Astrocyte of the cerebellum (primary cell): ENCODE measurements around the gene RSAD1.

Source experiments
- DNase-seq: peaks from one replicate; pipeline ENCODE4 v3.0.0-alpha.2; 2011; ENCODE audit warnings: low read depth
- H3K4me3 ChIP-seq: 2 replicates; pipeline ENCODE4 v1.5.1; 2011; ENCODE audit warnings: mild to moderate bottlenecking, low read depth, low read length, moderate library complexity
- in situ Hi-C: cut with HindIII; loops from 2 replicates; pipeline ENCODE4 v1.10.0; 2017; ENCODE audit warnings: low sequenced_read_pairs
- TF ChIP-seq, protein P1 (sequence below): IDR thresholded peaks from 2 replicates; pipeline ENCODE4 v1.5.1; 2012; ENCODE audit warnings: low read length, low read depth, moderate library complexity, mild to moderate bottlenecking; ENCODE audit errors: missing control alignments

Gene RSAD1

DNA sequence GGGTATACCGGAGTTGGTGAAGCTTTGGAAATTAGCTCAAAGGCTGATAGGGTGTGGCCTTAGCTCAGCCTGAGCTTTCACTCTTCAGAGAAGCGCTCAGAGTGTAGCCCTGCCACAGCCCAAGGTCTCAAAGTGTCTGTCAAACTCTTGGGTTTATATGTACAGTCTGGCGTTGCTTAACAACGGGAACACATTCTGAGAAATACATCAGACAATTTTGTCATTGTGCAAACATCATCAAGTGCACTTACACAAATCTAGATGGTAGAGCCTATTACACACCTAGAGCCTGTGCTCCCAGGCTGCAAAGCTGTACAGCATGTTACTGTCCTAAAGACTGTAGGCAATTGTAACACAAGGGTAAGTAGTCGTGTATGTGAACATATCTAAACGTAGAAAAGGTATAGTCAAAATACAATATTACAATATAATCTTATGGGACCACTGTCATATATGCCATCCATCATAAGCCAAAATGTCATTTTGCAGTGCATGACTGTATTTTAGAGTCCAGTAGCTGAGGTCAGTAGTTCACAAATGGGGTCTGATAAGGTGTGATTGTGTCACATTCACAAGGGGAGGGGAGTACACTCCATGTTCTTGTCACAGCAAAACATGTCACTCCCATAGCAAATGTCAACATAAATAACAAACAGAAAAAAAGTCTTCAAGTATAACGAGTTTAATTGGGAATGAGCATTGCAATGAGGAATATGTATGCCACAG is 30.6 kb upstream of the RSAD1 start:
- in situ Hi-C loops: no loop called here
- no peak for DNase-seq

DNA sequence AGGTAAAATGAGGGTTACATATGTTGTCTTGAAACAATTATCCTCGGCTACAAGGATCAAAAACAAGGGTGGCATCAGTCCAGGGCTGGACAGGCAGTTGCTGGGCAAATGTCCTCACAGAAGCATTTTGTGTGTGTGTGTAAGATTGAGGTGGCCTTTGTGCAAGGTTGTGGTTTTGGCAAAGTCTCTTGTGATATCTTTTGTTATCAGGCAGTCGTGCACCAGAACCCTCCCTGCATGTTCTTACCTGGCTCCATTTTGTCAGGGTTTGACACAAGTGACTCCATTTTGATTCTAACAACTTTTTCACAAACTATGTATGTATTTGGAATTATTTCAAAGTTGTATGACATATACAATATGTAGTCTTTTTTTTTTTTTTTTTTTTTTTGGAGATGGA is 30.0 kb upstream of the RSAD1 start:
- in situ Hi-C loops: no loop called here
- TF ChIP-seq, protein P1, sequence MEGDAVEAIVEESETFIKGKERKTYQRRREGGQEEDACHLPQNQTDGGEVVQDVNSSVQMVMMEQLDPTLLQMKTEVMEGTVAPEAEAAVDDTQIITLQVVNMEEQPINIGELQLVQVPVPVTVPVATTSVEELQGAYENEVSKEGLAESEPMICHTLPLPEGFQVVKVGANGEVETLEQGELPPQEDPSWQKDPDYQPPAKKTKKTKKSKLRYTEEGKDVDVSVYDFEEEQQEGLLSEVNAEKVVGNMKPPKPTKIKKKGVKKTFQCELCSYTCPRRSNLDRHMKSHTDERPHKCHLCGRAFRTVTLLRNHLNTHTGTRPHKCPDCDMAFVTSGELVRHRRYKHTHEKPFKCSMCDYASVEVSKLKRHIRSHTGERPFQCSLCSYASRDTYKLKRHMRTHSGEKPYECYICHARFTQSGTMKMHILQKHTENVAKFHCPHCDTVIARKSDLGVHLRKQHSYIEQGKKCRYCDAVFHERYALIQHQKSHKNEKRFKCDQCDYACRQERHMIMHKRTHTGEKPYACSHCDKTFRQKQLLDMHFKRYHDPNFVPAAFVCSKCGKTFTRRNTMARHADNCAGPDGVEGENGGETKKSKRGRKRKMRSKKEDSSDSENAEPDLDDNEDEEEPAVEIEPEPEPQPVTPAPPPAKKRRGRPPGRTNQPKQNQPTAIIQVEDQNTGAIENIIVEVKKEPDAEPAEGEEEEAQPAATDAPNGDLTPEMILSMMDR: no peak
- DNase-seq: no peak
- no peak overlapping the region for H3K4me3 ChIP-seq

More for the DNA sequence above, 30.6 kb upstream of the RSAD1 start:
- no peak overlapping the region for H3K4me3 ChIP-seq
- TF ChIP-seq, protein P1: no peak

DNA sequence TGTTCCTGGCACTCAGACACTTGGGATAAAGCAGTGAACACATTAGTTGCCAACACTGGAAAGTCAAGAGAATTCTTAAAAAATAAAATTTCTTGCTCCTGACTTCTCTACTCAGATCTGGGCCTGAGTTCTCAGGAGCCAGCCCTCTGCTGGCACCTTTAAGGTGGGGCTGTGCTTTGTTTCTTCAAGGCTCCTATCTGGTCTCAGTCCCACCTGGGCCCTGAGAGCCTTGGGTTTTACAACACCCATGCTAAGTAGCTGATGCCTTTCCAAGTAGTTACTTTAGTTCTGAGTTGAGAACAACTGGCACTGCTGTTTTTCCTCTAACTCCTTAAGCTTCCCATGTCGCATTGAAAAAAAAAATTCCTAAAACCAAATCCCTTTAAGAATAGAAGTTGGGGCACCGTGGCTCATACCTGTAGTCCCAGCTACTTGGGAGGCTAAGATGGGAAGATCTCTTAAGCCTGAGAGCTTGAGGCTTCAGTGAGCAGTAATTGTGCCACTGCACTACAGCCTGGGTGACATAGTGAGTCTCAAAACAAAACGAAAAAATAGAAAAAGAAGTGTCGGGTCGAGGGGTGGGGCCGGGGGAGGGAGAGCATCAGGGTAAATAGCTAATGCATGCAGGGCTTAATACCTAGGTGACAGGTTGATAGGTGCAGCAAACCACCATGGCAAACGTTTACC is 26.6 kb upstream of the RSAD1 start:
- DNase-seq: no peak
- TF ChIP-seq, protein P1: no peak
- no peak overlapping the region for H3K4me3 ChIP-seq
- in situ Hi-C loops: no loop called here

GRCh38 chr17:50452630-50453300 is 25.9 kb upstream of the RSAD1 start:
- no peak for DNase-seq
- in situ Hi-C loops: no loop called here
- H3K4me3 ChIP-seq: no peak overlapping the region
- TF ChIP-seq, protein P1: no peak

DNA sequence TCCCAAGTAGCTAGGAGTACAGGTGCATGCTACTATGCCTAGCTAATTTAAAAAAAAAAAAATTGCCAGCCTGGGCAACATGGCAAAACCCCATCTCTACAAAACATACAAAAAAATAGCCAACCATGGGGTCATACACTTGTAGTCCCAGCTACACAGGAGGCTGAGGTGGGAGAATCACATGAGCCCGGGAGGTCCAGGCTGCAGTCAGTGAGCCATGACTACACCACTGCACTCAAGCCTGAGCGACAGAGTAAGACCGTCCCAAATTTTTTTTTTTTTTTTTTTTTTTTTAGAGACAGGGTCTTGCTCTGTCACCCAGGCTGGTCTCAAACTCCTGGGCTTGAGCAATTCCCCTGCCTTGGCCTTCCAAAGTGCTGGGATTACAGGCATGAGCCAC is 24.8 kb upstream of the RSAD1 start:
- no peak for DNase-seq
- H3K4me3 ChIP-seq: no peak overlapping the region
- TF ChIP-seq, protein P1: no peak
- in situ Hi-C loops: no loop called here

- no peak overlapping the region for H3K4me3 ChIP-seq
- in situ Hi-C loops: no loop called here
- DNase-seq: no peak
- TF ChIP-seq, protein P1: no peak
These were observed 21.0 kb upstream of the RSAD1 start for GRCh38 chr17:50457621-50458020.
